ENCODE data around the gene AMIGO3.
"Not testable (repeated sequence)": the region's sequence is repeated elsewhere in the genome, so short reads cannot be mapped to it uniquely, and the experiment has no call there.

AMIGO3 gene, protein sequence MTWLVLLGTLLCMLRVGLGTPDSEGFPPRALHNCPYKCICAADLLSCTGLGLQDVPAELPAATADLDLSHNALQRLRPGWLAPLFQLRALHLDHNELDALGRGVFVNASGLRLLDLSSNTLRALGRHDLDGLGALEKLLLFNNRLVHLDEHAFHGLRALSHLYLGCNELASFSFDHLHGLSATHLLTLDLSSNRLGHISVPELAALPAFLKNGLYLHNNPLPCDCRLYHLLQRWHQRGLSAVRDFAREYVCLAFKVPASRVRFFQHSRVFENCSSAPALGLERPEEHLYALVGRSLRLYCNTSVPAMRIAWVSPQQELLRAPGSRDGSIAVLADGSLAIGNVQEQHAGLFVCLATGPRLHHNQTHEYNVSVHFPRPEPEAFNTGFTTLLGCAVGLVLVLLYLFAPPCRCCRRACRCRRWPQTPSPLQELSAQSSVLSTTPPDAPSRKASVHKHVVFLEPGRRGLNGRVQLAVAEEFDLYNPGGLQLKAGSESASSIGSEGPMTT

DNA sequence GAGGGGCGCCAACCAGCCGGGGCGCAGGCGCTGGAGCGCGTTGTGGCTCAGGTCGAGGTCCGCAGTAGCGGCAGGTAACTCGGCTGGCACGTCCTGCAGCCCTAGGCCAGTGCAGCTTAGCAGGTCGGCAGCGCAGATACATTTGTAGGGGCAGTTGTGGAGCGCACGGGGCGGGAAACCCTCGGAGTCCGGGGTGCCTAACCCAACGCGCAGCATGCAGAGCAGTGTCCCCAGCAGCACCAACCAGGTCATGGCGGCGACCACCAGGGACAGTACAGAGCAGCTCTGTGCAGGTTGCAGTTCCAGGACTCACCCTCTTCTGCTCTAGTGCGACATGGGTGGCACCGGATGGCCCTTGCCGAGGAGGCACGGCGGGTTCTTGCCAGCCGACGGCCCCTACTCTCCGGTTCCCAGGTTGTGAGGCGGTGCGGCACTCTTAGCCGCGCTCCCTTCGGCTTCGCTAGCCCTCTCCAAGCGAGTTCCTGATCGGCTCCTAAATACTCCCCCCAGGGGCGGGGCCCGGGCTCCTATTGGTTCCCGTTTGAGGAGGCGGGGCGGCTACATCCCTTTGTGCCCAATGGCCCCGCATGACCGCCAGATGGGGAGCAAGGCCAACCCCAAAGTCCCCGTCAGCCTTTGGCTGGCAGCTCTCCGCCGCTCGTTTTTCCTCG lies at the start of gene AMIGO3:
Gene AMIGO3 (minus strand): TSS at position 471 of the 671 bp plus-strand sequence. CDS start 219 bp downstream, at position 252.
- DNase-seq (ENCODE audit: low read depth in 2 of 2), result peak; percentile 84 to 91

DNA sequence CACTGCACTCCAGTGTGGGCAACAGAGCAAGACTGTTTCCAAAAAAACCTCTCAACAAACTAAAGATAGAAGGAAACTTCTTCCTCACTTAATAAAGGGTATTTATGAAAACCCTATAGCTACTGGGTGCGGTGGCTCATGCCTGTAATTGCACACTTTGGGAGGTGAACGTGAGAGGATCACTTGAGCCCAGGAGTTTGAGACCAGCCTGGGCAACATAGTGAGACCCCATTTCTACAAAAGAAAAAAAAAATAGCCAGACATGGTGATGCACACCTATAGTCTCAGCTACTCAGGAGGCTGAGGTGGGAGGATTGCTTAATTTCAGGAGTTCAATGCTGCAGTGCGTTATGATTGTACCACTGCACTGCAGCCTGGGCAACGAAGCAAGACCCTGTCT lies 44.5 kb upstream of the AMIGO3 start:
- no peak for DNase-seq (ENCODE audit: low read depth in 2 of 2)

DNA sequence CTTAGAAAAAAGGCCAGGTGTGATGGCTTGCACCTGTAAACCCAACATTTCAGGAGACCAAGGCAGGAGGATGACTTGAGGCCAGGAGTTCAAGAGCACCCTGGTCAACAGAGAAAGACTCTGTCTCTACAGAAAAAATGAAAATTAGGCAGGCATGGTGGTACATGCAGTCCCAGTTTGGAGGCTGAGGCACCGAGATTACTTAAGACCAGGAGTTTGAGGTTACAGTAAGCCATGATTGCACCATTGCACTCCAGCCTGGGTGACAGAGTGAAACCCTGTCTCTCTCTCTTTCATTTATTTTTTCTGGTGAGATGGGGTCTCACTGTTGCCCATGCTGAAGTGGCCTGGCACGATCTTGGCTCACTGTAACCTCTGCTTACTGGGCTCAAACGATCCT lies 42.2 kb upstream of the AMIGO3 start:
- DNase-seq (ENCODE audit: low read depth in 2 of 2), result no peak

DNA sequence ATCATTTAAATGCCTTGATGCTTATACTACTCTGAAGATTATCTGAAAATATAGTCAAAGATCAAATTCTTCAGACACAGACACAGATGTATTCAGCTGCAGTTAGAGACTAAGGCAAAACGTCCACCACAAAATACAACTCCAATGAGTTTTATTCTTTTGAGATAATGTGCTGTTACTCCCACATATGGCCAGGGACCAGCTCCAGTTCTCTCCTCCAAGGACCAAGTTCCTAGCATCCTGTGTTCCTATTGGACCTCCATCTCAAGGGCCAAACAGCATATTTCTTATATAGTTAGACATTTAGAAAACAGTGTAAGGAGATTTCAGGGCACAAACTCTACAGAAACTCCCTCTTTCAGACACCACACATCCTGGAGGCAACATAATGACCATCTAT lies 39.7 kb upstream of the AMIGO3 start:
- no peak for DNase-seq (ENCODE audit: low read depth in 2 of 2)

DNA sequence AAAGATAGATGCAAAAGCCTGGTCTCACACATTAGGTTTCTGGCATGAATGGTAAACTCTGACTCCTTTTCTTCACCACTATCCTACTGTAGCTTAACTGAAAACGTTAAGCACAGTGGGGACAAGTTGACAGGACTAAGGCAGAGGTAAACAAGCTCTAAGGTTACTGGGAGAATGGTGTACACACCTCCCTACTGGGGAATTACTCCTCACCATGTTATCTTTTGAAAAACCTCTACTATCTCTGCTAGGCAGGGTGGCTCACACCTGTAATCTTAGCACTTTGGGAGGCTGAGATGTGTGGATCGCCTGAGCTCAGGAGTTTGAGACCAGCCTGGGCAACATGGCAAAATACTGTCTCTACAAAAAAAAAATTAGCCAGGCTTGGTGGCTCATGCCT lies 37.7 kb upstream of the AMIGO3 start:
- DNase-seq (ENCODE audit: low read depth in 2 of 2), result no peak

DNA sequence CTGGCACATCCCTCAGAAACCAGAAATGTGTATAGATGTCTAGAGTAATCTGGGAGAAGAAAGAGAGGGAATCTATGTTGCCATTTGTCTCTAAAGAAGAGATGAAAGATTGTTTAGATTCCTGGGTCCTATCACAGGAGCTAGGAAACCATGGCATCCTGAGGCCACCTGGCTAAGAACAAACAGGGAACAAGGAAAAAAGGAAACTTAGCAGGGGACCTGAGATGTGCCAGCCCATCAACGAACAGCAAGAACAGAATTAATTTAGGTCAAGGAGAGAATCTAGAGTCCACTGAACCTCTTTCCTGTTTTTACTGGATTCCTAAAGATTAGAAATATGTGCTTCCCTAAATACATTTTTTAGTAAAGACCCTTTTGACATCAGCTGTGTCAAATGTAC lies 36.6 kb upstream of the AMIGO3 start:
- DNase-seq (ENCODE audit: low read depth in 2 of 2), result no peak

DNA sequence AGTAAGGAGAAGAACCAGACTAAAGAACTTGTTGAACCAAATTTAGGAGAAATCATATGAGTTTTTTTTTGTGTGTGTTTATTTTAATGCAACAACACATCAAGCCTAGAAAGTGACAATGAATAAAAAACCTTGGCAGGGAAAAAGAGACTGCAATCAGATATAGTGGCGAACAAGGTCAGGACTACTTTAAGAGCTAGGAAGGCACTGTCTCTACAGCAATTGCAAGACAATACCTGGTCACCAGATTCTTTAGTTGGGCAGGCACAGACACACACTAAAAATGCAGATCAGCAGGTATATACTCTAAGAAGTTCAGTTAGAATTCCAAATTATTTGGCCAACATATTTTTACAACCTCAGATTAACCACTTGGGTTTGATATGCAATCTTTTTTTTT lies 35.1 kb upstream of the AMIGO3 start:
- no peak for DNase-seq (ENCODE audit: low read depth in 2 of 2)

DNA sequence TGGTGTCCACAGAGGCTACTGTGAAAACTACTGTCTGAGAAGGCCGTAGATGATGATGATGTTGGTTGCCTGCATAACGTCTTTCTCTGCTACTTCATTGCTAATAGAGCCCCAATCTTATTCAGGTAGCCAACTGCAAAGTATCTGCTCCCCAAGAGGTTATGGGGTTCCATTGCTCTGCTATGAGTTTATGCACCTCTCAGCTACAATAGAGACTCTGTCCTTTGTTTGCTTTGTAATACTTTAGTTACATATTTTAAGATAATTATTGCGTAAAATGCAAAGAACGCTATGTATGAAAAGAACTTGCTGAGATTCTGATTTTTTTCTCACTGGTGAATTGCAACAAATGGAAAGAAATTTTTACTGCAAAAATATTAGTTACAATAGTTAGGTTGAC lies 32.0 kb upstream of the AMIGO3 start:
- DNase-seq (ENCODE audit: low read depth in 2 of 2), result no peak

DNA sequence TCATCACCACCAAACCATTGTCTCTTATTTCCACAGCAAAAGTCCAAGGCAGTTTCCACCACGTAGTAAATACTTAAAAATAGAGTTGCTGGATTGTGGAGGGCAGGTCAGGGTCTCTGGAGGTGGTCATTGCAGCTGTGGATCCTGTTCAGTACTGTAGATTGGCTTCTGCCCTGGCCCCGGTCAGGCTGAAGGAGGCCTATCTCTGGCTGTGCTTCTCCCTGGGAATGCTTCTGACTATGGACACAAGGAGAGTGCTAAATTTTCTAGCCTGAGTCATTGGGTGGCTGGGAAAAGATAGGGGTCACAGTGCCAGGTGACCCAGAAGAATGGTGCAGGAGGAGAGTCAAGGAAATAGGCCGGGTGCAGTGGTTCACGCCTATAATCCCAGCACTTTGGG lies 30.6 kb upstream of the AMIGO3 start:
- DNase-seq (ENCODE audit: low read depth in 2 of 2), result no peak

DNA sequence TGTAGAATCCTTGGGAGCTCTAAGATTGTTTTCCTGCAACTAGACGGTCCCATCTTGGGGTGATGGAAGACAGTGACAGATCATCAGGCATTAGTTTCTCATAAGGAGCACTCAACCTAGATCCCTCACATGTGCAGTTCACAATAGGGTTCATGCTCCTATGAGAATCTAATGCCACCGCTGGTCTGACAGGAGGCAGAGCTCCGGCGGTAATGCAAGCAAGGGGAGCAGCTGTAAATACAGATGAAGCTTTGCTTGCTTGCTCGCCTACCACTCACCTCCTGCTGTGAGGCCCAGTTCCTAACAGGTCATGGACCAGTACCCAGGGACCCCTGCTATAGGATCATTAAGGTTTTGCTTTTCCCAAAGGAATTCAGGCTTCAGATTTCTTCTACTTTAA lies 29.4 kb upstream of the AMIGO3 start:
- DNase-seq (ENCODE audit: low read depth in 2 of 2), result not testable (repeated sequence)

DNA sequence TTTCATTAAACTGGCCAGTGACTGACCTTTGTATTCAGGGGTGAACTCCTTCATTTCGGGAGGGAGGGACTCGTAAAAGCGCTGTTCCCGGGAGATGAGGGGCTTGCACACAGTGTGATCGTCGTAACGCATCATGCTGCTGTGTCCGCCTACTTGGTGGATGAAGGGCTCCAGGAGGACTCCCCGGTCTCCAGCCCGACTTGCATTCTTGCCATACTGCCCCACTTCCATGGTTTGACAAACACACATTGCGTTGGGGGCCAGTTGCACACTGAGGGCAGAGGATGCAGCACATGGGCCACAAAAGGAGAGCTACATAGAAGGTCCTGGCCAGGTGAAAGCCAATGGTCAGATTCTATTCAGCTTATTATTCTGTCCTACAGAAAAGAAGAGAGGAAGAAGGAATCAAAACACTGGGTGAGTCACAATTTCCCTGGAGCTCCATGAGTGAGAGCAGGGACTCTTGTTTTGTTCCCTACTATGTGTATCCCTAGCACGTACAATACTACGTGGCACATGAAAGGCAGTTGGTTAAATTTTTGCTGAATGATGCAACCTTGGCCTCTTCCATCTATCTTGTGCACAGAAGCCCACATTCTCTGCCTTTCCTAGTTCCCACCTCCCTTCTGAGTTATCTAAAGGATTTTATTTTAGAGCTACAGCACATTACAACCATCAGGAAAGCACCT lies 28.5 kb upstream of the AMIGO3 start:
- no peak for DNase-seq (ENCODE audit: low read depth in 2 of 2)

DNA sequence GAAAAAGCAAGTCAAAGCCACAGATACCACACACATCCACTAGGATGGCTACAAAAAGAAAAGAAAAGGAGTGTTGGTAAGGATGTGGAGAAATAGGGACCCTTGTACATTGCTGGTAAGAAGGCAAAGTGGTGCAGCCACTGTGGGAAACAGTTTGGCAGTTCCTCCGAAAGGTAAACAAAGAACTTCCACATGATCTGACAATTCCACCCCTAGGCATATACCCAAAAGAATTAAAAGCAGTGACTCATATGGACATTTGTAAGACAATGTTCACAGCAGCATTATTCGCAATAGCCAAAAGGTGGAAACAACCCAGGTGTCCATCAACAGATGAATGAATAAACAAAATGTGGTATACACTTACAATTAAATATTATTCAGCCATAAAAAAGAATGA lies 26.5 kb upstream of the AMIGO3 start:
- no peak for DNase-seq (ENCODE audit: low read depth in 2 of 2)

DNA sequence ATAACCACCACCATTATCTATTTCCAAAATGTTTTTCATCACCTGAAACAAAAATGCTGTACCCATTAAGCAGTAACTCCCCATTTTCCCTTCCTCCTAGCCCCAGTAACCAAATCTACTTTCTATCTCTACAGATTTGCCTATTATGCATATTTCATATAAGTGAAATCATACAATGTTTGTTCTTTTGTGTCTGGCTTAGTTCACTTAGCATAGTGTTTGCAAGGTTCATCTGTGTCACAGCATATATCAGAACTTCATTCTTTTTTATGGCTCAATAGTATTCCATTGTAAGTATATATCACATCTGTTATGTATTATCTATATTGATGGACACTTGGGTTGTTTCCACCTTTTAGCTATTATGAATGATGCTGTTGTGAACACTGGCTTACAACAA lies 20.9 kb upstream of the AMIGO3 start:
- DNase-seq (ENCODE audit: low read depth in 2 of 2), result no peak

DNA sequence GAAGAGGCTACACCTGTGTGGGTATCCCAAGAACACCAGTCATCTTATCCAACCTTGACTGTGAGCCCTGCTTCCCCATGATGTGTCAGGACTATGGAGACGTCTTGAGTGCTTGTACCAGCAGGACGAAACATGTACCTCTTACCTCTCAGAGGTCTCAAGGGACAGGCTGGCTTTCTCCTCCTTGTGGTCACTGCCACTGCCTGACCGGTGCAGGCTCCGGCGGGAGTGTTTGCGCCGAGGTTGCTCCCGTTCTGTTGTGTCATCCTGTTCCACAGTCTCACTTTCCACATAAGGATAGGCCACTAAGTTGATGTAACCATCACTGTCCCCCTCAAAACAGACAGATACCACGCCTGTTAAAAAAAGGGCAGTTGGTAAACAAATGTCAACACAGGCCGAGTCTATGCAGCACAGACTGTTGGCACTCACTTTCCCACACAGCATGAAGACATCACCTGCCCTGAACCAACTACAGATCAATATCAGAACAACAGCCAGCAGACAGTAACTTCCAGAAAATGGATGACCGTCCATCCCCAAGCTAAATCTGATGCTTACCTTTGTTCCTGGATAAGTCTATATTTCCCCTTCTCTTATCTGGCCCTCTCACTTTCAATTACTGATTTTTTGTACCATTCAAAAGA lies 18.7 kb upstream of the AMIGO3 start:
- no peak for DNase-seq (ENCODE audit: low read depth in 2 of 2)

DNA sequence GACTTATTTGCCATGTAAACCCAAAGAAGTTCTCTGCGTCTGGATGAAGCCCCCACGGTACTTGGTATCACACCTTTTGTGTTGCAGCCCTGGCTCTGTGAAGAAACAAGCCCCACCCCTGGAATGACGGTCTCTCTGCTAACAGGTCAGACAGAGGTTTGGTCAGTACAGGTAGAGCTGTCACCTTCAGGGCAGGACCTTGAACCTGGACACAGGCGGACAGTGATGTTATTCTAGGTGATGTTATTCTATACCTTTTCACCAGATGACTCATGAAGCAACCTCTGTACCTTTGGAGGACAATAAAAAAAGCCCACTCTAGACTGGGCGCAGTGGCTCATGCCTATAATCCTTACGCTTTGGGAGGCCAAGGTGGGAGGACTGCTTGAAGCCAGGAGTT lies 15.3 kb upstream of the AMIGO3 start:
- DNase-seq (ENCODE audit: low read depth in 2 of 2), result no peak

DNA sequence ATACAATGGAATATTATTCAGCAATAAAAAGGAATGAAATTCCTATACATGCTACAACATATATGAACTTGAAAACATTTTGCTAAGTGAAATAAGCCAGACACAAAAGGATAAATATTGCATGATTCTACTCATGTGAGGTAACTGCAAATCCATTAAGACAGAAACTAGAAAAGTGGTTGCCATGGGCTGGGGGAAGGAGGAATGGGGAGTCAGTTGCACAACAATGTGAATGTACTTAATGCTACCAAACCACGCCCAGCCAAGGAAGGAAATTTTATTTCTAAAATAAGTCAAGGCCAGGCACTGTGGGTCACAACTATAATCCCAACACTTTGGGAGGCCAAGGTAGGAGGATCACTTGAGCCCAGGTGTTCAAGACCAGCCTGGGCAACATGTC lies 14.1 kb upstream of the AMIGO3 start:
- DNase-seq (ENCODE audit: low read depth in 2 of 2), result no peak

DNA sequence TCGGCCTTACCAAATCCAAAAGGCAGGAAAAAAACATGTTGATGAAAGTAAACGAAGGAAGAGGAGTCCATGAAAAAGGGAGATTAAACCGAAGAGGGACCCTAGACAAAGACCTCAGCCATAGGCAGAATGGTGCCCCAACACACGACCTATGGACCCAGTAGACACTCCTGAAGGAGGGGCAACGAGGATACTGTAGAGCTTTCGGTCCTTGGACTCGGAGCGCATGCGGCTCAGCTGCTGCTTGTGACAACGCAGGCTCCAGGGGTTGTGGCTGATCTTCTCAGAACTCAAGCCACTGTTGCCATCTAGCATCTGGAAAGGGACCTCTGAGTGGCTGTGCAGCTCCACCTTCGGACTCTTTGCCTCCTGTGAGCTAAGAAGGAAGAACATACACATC lies 13.1 kb upstream of the AMIGO3 start:
- DNase-seq (ENCODE audit: low read depth in 2 of 2), result no peak

DNA sequence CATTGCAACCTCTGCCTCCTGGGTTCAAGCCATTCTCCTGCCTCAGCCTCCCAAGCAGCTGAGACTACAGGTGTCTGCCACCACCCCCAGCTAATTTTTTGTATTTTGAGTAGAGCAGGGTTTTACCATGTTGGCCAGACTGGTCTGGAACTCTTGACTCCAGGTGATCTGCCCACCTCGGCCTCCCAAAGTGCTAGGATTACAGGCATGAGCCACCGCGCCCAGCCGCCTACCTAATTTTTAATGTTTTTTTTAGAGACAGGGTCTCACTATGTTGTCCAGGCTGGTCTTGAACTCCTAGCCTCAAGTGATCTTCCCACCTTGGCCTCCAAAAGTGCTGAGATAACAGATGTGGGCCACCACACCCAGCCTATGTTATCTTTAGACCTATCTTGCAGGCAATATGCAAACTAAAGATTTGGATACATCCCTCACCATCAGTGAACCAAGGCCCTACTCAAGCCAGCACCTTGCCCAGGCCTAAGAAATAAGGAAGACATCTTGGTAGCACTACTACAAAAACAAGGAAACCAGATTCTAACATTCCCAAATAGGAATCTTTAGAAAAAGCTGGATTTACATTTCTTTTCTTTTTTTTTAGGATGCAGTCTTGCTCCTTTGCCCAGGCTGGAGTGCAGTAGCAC lies 10.6 kb upstream of the AMIGO3 start:
- no peak for DNase-seq (ENCODE audit: low read depth in 2 of 2)

DNA sequence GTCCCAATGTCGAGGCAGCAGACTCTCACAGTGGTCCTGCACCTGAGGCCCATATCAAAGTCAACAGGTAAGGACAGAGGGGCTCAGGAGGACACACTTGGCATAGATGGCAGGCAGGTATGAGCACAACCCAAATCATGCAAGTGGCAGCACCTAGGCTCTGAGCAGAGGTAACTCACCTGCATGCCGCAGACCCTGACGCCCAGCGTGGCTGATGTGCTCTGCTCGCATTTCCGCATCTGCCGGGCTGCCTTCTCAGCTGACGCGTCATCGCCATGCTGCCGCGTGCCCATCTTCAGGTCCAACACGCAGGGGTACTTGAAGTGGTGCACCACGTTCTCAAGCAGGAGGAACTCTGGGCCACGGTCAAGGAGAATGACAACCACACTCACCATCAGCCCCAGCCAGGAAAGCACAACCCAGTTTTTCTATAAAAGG lies 8.5 kb upstream of the AMIGO3 start:
- DNase-seq (ENCODE audit: low read depth in 2 of 2), result no peak

DNA sequence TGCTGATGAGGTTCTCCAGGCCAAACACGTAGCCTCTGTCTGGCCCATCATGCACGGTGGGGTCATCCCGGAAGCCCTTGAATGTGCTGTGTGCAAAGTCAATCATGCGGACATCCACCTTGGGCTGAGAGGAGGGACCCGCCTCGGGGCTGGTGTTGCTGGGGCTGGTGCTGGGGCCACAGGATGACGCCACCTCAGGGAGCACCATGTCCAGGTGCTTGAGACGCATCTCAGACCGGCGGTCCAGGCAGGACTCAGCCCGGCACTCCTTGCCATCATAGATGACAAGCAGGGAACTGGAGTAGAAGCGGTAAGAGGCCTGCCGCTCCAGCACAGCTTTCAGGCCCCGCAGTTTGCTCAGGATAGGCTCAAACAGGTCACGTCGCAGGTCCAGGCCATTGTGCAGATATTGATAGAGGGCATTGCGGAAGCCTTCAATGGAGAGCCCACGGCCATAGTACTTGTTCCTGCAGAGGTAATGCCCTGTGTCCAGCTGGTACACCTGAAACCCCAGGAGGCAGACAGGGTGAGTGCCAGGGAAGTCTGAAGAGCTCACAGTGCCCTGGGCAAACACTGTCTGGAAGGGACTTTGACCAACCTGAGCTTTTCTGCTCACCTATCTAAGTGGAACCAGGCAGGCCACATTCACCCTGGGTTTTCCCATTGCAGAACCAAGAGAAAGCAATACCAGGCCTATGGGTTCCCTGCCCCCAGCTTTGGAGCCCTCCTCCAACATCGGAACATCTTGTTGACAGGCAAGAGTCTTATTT lies 7.9 kb upstream of the AMIGO3 start:
- DNase-seq (ENCODE audit: low read depth in 2 of 2), result no peak
